H1 (cell line): ENCODE measurements around the gene KRTCAP2. TPM values are rescaled to one million over a fixed set of nuclear protein-coding genes. Genes with fewer than 3 reads are reported as not detected.

Experiments
- ASH2L ChIP-seq: fragments of 200-600, 300-600 bp; sonication (generic); IDR thresholded peaks from one replicate; pipeline ENCODE4 v1.7.1; 2017; ENCODE audit warnings: low read length
- HDAC2 ChIP-seq, 2 experiments: fragments of 300-600 bp in 1 of 2; sonication (generic) in 1 of 2; IDR thresholded peaks; 2 replicates each; pipeline ENCODE4 v1.6.1; 2011 to 2012; ENCODE audit warnings: low read depth in 2 of 2, low read length in 2 of 2, mild to moderate bottlenecking in 2 of 2, moderate library complexity in 2 of 2, borderline replicate concordance in 1 of 2, inconsistent platforms in 1 of 2
- KDM4A ChIP-seq: IDR thresholded peaks from one replicate; pipeline ENCODE4 v1.7.1; 2012; ENCODE audit warnings: low read depth, mild to moderate bottlenecking, moderate library complexity, low read length, inconsistent platforms; ENCODE audit not compliant: severe bottlenecking
- RAD21 ChIP-seq, 2 experiments: IDR thresholded peaks in 1 of 2; conservative IDR thresholded peaks in 1 of 2; 2 replicates each; pipeline ENCODE4 v1.6.1; 2011; ENCODE audit warnings: low read depth in 2 of 2, low read length in 2 of 2, improper control_type of control experiment in 1 of 2, inconsistent platforms in 1 of 2, mild to moderate bottlenecking in 1 of 2, moderate library complexity in 1 of 2
- RBBP5 ChIP-seq: IDR thresholded peaks from 2 replicates; pipeline ENCODE4 v1.7.1; 2012; ENCODE audit warnings: low read depth, mild to moderate bottlenecking, inconsistent platforms, low read length, moderate library complexity, borderline replicate concordance
- SIN3A ChIP-seq, 2 experiments: IDR thresholded peaks in 1 of 2; conservative IDR thresholded peaks in 1 of 2; 2 replicates each; pipeline ENCODE4 v1.6.1; 2011 to 2012; ENCODE audit warnings: low read length in 2 of 2, improper control_type of control experiment in 1 of 2, low read depth in 1 of 2, mild to moderate bottlenecking in 1 of 2
- polyA plus RNA-seq, 7 experiments: library from polyadenylated mRNA; depleted of rRNA in 3 of 7; stranded (reverse) in 5 of 7; unstranded in 2 of 7; fragments of >200 nt in 5 of 7; fragments of 200-250 nt in 2 of 7; gene quantifications; 1 replicate in 5 of 7; 2 replicates in 1 of 7; 4 replicates in 1 of 7; pipeline versions ENCODE4 v1.2.1 to v1.2.3, GENCODE V29; 2011 to 2013; ENCODE audit warnings: missing spikeins in 2 of 7, mixed read lengths in 2 of 7
- total RNA-seq: library from RNA; stranded (reverse); fragmentation: NEBNext Ultra II Directional; extraction: Animal tissue kit (Norgen Biotek cat#: 25700); gene quantifications from 2 replicates; pipeline ENCODE4 v1.2.1, GENCODE V29; 2021
- TF ChIP-seq, protein P1 (sequence below): IDR thresholded peaks from 2 replicates; pipeline ENCODE4 v1.6.1; 2011; ENCODE audit warnings: low read length, improper control_type of control experiment

KRTCAP2 gene
- total and polyA plus RNA-seq, 2 of the 8 experiments (the other 6 are each of a cell fraction or from before 2014, with no cell fraction given): 146 to 317 TPM

DNA sequence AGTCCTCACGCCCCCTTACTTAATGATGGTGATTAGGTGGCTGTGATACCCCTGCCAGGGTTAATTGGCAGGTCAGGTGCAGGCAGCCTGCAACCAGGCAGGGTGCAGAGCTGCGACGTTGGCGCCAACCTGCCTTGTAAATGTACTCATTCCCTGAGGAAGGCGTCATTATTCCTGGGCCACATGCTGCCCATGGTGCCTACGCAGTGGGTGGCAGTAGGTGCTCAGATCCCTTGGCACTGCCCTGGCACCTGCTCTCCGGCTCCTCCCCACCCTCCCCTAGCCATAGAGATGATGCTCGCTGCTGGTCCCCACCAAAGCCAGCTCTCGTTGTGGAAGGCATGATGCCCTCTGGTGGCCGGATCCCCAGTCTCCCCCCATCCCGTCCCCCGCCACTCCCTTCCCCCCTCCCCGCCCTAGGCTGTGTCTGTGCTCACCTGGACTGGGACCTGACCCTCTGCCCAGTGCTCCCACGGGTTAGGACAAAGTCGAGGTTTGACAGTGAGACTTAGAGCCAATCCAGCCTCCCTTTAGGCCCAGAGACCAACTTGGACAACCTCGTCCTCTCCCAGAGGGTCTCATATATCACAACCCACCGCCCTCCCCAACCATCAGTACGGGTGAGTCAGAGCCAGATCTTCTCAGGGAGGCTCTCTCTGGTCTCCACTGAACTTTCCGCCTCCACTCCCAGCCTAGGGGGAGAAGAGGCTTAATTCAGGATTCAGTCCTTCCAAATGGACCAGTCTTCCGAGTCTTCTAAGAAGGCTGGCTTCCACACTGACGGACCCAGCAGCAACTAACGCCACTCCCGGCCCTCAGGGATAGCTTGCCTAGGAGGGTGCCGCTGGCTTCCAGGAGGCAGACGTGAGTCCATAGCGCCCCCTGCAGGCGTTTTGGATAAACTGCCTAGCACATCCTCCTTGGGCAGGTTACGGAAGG is 5.7 kb downstream of the KRTCAP2 start (continued):
- TF ChIP-seq SIN3A (conservative IDR thresholded peaks at IDR 0.05 in 1 of 2, IDR thresholded peaks at IDR 0.05 in 1 of 2; ENCODE audit: low read depth in 1 of 2, low read length in 2 of 2) (peak in 1 of 2 experiments; percentile 19; a peak in 2 of 4 replicates), KDM4A (peak; percentile 70), RBBP5 (0 out of 2 replicates have a peak, but pooled peaks have one; percentile 21), HDAC2 (IDR thresholded peaks at IDR 0.05; ENCODE audit: borderline replicate concordance in 1 of 2, low read depth in 2 of 2, low read length in 2 of 2) (peak in 1 of 2 experiments; percentile 37; a peak in 1 of 4 replicates), ASH2L (peak; percentile 28), RAD21 (IDR thresholded peaks at IDR 0.05 in 1 of 2, conservative IDR thresholded peaks at IDR 0.05 in 1 of 2; ENCODE audit: low read depth in 2 of 2, low read length in 2 of 2) (peak; percentile 96 to 98)
- TF ChIP-seq, protein P1, sequence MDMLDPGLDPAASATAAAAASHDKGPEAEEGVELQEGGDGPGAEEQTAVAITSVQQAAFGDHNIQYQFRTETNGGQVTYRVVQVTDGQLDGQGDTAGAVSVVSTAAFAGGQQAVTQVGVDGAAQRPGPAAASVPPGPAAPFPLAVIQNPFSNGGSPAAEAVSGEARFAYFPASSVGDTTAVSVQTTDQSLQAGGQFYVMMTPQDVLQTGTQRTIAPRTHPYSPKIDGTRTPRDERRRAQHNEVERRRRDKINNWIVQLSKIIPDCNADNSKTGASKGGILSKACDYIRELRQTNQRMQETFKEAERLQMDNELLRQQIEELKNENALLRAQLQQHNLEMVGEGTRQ: no peak
